GM19351 (cell line): ENCODE results near the gene GMNN.

Experiments used
- ATAC-seq: cut with Tn5 transposase; IDR thresholded peaks from one replicate; pipeline ENCODE4 v1.9.1; 2021; ENCODE audit warnings: mild to moderate bottlenecking, moderate library complexity; ENCODE audit not compliant: unreplicated experiment

Gene GMNN

GRCh38 chr6:24799541-24799915 is 24.8 kb downstream of the GMNN start:
- ATAC-seq: no peak

DNA sequence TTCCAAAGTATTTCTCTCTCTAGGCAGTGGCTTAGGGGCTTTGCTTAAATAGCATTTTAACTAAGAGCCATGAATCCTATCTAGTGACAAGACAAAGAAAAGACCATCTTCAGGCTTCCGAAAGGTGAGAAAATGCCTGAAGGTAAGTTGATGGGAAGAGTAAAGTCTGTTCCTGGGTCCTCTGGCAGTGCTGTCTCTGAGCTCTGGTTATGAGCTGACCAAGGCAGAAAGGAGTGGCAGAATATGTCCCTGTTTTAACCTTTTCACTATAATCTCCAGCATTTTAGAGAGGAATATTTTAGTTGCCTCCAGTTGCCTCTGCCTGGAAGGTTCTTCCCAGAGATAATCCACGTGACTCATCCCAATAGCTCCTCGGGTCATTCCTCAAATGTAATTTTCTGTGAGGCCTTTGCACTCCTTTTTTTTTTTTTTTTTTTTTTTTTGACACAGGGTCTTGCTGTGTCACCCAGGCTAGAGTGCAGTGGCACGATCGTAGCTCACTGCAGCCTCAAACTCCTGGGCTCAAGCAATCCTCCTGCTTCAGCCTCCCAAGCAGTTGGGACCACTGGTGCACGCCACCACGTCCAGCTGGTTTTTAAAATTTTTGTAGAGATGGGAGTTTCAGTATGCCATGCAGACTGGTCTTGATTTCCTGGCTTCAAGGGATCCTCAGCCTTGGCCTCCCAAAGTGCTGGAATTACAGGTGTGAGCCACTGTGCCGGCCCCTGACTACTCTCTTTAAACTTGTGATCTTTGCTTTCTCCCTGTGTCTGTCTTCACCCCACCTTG is 27.7 kb downstream of the GMNN start:
- ATAC-seq: no peak

GRCh38 chr6:24807584-24807983 is 32.8 kb downstream of the GMNN start:
- no peak for ATAC-seq

- no peak for ATAC-seq
Observed at GRCh38 chr6:24809728-24810127, 35.0 kb downstream of the GMNN start.

- no peak for ATAC-seq
Observed at GRCh38 chr6:24818346-24818745, 43.6 kb downstream of the GMNN start.

GRCh38 chr6:24821860-24822444 is 47.2 kb downstream of the GMNN start:
- no peak for ATAC-seq

- no peak for ATAC-seq
Observed at GRCh38 chr6:24822696-24823095, 48.0 kb downstream of the GMNN start.

DNA sequence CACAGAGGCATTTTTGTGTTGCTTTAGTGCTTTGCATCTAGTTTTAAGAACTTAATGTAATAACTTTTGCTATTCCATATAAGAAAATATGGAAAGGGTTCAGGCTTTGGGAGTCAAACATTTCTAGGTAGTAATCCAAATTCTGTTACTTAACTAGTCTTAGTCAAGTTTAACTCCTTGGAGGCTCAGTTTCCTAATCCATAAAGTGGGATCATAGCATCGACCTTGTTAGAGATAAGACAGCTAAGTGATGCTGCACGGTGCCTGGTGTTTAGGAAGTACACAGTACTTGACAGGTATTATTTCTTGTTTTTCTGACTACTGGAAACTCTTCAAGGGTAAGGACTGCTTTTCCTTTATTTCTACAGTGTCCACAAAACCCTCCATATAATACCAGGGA is 48.4 kb downstream of the GMNN start:
- ATAC-seq: no peak

- ATAC-seq: no peak
Observed at GRCh38 chr6:24824142-24824938, 49.6 kb downstream of the GMNN start.

DNA sequence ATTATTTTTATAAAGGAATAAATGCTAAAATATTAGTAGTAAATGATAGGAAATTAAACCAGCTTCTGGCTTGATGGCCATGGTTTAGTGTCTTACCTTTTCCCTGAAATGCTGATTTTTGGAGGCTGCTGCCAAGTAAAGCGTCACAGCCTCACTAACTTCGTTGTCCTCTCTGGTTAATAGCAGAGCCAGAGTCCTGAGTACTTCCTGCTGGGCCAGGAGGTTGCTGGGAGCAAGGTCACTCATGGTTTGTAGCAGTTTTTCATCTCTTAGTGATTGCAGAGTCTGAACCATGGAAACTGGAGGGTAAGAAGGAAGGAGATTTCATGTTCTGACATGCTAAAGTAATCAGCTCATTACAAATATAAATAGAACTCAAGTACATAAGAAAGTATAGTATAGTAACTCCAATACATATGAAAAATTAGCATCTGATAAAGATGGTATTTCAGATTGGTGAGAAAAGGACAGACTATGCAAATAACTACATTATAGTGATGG is 50.4 kb downstream of the GMNN start:
- no peak for ATAC-seq

- no peak for ATAC-seq
Observed at GRCh38 chr6:24827162-24827561, 52.4 kb downstream of the GMNN start.

- no peak for ATAC-seq
Observed at GRCh38 chr6:24827970-24828369, 53.2 kb downstream of the GMNN start.

- ATAC-seq: no peak
Observed at GRCh38 chr6:24829657-24830056, 54.9 kb downstream of the GMNN start.

GRCh38 chr6:24831771-24832716 is 57.3 kb downstream of the GMNN start:
- no peak for ATAC-seq

DNA sequence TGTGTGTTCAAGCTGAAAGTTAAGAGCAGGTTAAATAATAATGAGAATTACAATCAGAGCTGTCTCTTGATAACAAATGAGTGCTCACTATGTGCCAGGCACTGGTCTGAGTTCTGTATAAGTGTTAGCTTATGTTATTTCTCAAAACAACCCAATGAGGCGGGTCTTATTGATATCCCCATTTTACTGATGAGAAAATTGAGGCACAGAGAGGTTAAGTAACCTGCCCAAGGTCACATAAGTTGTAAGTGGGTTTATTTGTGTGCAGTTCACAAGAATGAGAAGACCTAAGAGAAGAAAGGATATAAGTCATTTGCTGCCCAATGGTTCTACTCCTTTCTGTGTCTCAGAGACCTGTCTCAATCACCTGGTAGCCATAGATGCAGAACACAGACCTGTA is 58.1 kb downstream of the GMNN start:
- no peak for ATAC-seq

DNA sequence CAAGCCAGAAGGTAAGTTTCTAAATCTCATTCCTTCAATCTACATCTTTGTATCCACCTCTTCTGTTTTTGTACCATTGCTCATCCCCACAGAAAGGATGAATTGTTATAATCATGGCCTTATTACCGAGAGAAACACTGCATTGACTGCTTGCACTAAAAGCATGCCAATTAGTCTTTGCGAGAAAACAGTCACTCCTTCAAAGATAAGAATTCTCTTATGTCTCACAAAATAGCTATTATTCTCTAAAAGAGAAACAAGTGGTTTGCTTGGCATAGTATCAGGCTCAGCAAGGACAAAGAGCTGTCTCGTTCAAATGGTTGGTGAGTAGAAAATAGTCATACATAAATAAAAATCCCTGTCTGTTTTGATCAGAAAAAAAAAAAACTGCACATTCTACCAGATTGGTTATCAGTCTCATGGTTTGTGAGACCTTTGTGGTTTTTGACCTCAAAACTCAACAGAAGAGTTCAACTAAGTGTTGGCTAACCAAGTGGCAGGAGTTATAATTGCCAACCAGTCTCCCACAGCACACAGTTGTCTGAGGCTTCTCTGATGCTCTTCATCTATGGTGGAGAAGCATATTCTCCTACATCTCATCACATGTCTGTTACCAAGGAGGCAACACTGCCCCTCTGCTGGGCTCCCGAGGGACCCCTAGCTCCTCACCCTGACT is 59.1 kb downstream of the GMNN start:
- no peak for ATAC-seq
